ENCODE data around the gene CCDC88C.
"Not testable (repeated sequence)": the region's sequence is repeated elsewhere in the genome, so short reads cannot be mapped to it uniquely, and the experiment has no call there.

CCDC88C gene

GRCh38 chr14:91415794-91416743 is 1.6 kb downstream of the CCDC88C start:
- peak; percentile 91 for DNase-seq

GRCh38 chr14:91414475-91414833 is 3.2 kb downstream of the CCDC88C start:
- no peak for DNase-seq

GRCh38 chr14:91413547-91414474 is 3.8 kb downstream of the CCDC88C start:
- DNase-seq = peak; percentile 97

- no peak for DNase-seq
Measured at GRCh38 chr14:91412939-91413338, 4.7 kb downstream of the CCDC88C start.

- no peak for DNase-seq
Measured at GRCh38 chr14:91410771-91411536, 6.7 kb downstream of the CCDC88C start.

GRCh38 chr14:91409928-91410718 is 7.5 kb downstream of the CCDC88C start:
- DNase-seq = no peak

GRCh38 chr14:91409240-91409639 is 8.4 kb downstream of the CCDC88C start:
- DNase-seq = not testable (repeated sequence)

GRCh38 chr14:91406982-91407381 is 10.6 kb downstream of the CCDC88C start:
- DNase-seq = no peak

GRCh38 chr14:91406451-91406850 is 11.2 kb downstream of the CCDC88C start:
- no peak for DNase-seq

- no peak for DNase-seq
Measured at GRCh38 chr14:91405724-91406435, 11.7 kb downstream of the CCDC88C start.

- DNase-seq = no peak
Measured at GRCh38 chr14:91405241-91405721, 12.3 kb downstream of the CCDC88C start.

GRCh38 chr14:91402771-91403600 is 14.6 kb downstream of the CCDC88C start:
- DNase-seq = peak; percentile 79

GRCh38 chr14:91402348-91402747 is 15.3 kb downstream of the CCDC88C start:
- no peak for DNase-seq

GRCh38 chr14:91401751-91402150 is 15.9 kb downstream of the CCDC88C start:
- DNase-seq = no peak

- DNase-seq = no peak
Measured at GRCh38 chr14:91400696-91401095, 16.9 kb downstream of the CCDC88C start.

GRCh38 chr14:91399868-91400640 is 17.6 kb downstream of the CCDC88C start:
- DNase-seq = no peak

- DNase-seq = peak; percentile 78
Measured at GRCh38 chr14:91398707-91399106, 18.9 kb downstream of the CCDC88C start.

- DNase-seq = no peak
Measured at GRCh38 chr14:91397965-91398591, 19.5 kb downstream of the CCDC88C start.

Data from DMS79 treated with DMSO at 0.1 percent for 48 hours (cell line).